ENCODE results near the gene C2orf76.

DNA sequence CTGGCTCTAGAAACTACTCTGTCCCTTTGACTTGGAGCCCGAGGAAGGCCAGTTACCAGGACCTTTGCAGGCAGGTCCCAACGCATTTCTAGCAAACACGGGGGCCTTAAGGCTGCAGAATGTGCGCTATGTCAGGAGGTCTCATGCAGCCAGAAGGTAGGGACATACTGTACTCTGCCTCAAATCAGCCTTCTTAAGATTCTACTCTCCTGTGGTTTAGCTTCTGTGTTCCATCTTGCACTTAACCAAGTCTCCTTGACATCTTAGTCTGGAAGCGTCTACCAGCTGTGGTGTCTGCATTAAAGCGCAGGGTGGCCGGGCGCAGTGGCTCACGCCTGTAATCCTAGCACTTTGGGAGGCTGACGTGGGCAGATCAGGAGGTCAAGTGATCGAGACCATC is 77.5 kb downstream of the C2orf76 start:
- TF ChIP-seq, protein P1, sequence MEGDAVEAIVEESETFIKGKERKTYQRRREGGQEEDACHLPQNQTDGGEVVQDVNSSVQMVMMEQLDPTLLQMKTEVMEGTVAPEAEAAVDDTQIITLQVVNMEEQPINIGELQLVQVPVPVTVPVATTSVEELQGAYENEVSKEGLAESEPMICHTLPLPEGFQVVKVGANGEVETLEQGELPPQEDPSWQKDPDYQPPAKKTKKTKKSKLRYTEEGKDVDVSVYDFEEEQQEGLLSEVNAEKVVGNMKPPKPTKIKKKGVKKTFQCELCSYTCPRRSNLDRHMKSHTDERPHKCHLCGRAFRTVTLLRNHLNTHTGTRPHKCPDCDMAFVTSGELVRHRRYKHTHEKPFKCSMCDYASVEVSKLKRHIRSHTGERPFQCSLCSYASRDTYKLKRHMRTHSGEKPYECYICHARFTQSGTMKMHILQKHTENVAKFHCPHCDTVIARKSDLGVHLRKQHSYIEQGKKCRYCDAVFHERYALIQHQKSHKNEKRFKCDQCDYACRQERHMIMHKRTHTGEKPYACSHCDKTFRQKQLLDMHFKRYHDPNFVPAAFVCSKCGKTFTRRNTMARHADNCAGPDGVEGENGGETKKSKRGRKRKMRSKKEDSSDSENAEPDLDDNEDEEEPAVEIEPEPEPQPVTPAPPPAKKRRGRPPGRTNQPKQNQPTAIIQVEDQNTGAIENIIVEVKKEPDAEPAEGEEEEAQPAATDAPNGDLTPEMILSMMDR (IDR thresholded peaks at IDR 0.05) = no peak
- TF ChIP-seq SREBF2 (IDR thresholded peaks at IDR 0.05) (no peak), ZFP36 (IDR thresholded peaks at IDR 0.05; ENCODE audit: borderline replicate concordance, partially characterized antibody) (no peak), RFX5 (IDR thresholded peaks at IDR 0.05) (no peak), CEBPB (IDR thresholded peaks at IDR 0.05) (no peak), POLR2A (IDR thresholded peaks at IDR 0.05; ENCODE audit: low read length) (no peak)

Data from A549 (cell line).